ENCODE measurements around the gene DIPK1B.
"Not testable (repeated sequence)": the region's sequence is repeated elsewhere in the genome, so short reads cannot be mapped to it uniquely, and the experiment has no call there.

The DIPK1B gene

GRCh38 chr9:136755302-136756133 is 43.1 kb downstream of the DIPK1B start:
- DNase-seq = not testable (repeated sequence)

GRCh38 chr9:136756134-136756438 is 43.7 kb downstream of the DIPK1B start:
- no peak for DNase-seq

- DNase-seq = no peak
These were observed 44.5 kb downstream of the DIPK1B start for GRCh38 chr9:136756836-136757235.

GRCh38 chr9:136757328-136757727 is 45.0 kb downstream of the DIPK1B start:
- DNase-seq = no peak

GRCh38 chr9:136757751-136758140 is 45.4 kb downstream of the DIPK1B start:
- no peak for DNase-seq

GRCh38 chr9:136759001-136759400 is 46.6 kb downstream of the DIPK1B start:
- no peak for DNase-seq

- DNase-seq = no peak
These were observed 47.3 kb downstream of the DIPK1B start for GRCh38 chr9:136759436-136760325.

- no peak for DNase-seq
These were observed 48.1 kb downstream of the DIPK1B start for GRCh38 chr9:136760424-136760823.

- DNase-seq = not testable (repeated sequence)
These were observed 48.6 kb downstream of the DIPK1B start for GRCh38 chr9:136760834-136761544.

- DNase-seq = no peak
These were observed 49.2 kb downstream of the DIPK1B start for GRCh38 chr9:136761545-136761981.

- no peak for DNase-seq
These were observed 49.9 kb downstream of the DIPK1B start for GRCh38 chr9:136762221-136762691.

- no peak for DNase-seq
These were observed 50.7 kb downstream of the DIPK1B start for GRCh38 chr9:136762915-136763648.

- no peak for DNase-seq
These were observed 51.3 kb downstream of the DIPK1B start for GRCh38 chr9:136763649-136764035.

- no peak for DNase-seq
These were observed 52.0 kb downstream of the DIPK1B start, which contains the start of gene LCN15 for GRCh38 chr9:136764301-136764891. TSS of gene LCN15 (minus strand) at chr9:136764518. CDS start at chr9:136764488, 30 bp downstream.

GRCh38 chr9:136765041-136765440 is 52.7 kb downstream of the DIPK1B start:
- DNase-seq = no peak

- not testable (repeated sequence) for DNase-seq
These were observed 53.5 kb downstream of the DIPK1B start for GRCh38 chr9:136765745-136766409.

GRCh38 chr9:136766410-136767120 is 54.2 kb downstream of the DIPK1B start:
- DNase-seq = not testable (repeated sequence)

GRCh38 chr9:136769710-136770191 is 57.4 kb downstream of the DIPK1B start:
- no peak for DNase-seq

GRCh38 chr9:136771907-136772415 is 59.6 kb downstream of the DIPK1B start:
- no peak for DNase-seq

- no peak for DNase-seq
These were observed 61.1 kb downstream of the DIPK1B start for GRCh38 chr9:136773386-136774044.

All from KG1 (cell line).